PC-3 (cell line): ENCODE measurements around the gene MCM9.

Experiments used
- CTCF ChIP-seq: fragments of 300-600 bp; sonication (generic); conservative IDR thresholded peaks from 2 replicates; pipeline ENCODE4 v1.5.1; 2017; ENCODE audit warnings: antibody characterized with exemption, low read depth, mild to moderate bottlenecking, low read length
- EZH2 ChIP-seq: fragments of 300-600 bp; sonication (generic); IDR thresholded peaks from one replicate; pipeline ENCODE4 v1.6.1; 2017; ENCODE audit warnings: antibody characterized with exemption, mild to moderate bottlenecking, low read length; ENCODE audit not compliant: unreplicated experiment

- TF ChIP-seq CTCF: no peak
- TF ChIP-seq EZH2: no peak
These were observed 45.8 kb downstream of the MCM9 start for GRCh38 chr6:118889163-118889562.
